GM21447 (cell line): ENCODE results near the gene STOML2.
A peak's percentile ranks its signal among the peaks of the same experiment; 100 is the strongest.
"Not testable (repeated sequence)": the region's sequence is repeated elsewhere in the genome, so short reads cannot be mapped to it uniquely, and the experiment has no call there.

Experiments
- ATAC-seq: cut with Tn5 transposase; IDR thresholded peaks from one replicate; pipeline ENCODE4 v1.9.1; 2021; ENCODE audit not compliant: unreplicated experiment

The STOML2 gene, protein sequence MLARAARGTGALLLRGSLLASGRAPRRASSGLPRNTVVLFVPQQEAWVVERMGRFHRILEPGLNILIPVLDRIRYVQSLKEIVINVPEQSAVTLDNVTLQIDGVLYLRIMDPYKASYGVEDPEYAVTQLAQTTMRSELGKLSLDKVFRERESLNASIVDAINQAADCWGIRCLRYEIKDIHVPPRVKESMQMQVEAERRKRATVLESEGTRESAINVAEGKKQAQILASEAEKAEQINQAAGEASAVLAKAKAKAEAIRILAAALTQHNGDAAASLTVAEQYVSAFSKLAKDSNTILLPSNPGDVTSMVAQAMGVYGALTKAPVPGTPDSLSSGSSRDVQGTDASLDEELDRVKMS

DNA sequence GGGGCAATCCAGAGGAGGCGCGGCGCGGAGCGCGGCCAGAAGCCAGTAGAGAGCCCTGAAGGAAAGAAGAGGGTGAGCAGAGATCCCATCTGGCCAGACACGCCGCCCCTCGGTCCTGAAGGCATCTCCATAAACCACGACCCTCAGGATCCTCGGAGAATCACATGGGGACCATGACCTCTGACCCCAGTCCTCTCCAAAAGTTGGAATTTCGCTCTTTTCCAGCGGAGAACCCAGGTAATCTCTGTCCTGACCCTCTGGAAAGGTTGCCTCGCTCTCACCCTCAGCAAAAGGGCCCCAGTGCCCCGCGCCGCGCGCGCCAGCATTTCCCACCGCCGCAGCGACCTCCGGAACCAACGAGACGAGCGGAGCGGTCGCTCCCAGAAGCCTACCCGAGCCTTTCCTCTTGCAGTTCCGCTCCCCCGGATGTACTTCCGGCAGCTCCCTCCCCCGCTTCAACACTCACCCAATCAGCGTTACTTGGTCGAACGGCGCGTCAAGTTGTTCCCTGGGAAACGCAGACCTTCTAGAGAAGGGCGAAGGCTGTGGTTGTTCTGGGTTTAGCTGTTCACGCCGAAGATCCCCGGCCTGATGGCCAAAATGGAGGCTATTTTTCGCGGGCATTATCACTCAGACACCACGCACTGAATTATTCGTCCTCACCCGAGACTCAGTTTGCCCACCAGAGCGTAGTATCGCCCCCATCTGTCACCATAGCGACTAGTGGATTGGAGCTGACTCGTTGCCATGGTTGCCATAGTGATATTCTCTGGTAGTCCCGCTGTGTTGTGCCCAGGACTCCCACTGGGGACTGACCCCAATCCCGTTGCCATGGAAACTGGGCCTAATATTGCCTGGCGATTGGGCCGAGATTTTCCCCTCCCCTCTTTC lies at the start of gene STOML2:
STOML2 (minus strand) TSS at position 363 of the 891 bp plus-strand sequence; CDS start at position 326, 37 bp downstream.
- ATAC-seq = peak; percentile 96

GRCh38 chr9:35147941-35148563 lies 45.1 kb upstream of the STOML2 start:
- ATAC-seq = not testable (repeated sequence)

DNA sequence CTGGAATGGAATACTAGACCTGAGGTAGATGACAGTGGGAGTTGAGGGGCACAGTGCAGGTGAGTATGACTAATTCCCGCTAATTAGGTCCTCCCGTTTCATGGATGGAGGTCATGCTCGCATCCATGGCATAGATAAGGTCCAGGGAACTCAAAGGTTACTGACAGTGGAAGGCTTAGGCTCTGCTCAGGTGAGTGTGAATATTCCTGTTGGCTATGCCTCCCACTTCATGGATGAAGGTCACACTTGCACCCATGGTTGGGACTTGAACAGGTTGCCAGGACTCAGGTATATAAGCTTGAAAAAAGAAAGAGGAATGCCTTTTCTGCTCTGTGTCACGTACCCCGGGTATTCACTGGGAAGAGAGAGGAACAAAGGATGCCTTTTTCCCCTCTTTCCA lies 39.1 kb upstream of the STOML2 start:
- ATAC-seq = no peak

- ATAC-seq = no peak
Measured at GRCh38 chr9:35140093-35140492, 37.2 kb upstream of the STOML2 start.

DNA sequence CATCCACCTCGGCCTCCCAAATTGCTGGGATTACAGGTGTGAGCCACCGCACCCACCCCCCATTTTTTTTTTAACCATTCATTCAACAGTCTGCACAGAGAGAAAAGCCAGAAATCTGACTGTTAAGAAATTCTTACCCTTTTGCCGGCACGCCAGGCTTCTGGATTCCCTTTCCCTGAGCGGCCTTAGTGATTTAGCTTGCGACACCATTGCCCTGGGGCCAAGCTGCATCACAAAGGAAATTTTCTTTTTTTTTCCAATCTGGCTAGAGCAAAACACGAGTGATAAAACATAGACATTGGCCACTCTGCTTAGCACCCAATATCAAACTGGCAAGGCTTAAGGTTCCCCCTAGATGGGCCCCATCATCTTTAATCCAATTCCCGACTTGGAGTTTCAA lies 33.9 kb upstream of the STOML2 start:
- ATAC-seq = no peak

GRCh38 chr9:35135988-35136387 lies 33.1 kb upstream of the STOML2 start:
- ATAC-seq = no peak

DNA sequence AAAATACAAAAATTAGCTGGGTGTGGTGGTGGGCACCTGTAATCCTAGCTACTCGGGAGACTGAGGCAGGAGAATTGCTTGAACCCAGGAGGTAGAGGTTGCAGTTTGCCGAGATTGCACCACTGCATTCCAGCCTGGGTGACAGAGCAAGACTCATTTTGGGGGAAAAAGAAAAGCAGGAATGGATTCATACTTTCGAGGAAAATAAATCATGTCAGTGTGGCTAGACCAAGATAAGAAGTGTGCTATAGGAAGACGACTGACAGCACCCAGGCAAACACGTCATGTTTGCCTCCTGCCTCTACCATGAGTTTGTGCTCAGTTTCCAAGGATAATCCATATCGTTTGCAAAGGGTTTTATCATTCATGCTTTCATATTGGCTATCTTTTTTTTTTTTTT lies 32.0 kb upstream of the STOML2 start:
- no peak for ATAC-seq

DNA sequence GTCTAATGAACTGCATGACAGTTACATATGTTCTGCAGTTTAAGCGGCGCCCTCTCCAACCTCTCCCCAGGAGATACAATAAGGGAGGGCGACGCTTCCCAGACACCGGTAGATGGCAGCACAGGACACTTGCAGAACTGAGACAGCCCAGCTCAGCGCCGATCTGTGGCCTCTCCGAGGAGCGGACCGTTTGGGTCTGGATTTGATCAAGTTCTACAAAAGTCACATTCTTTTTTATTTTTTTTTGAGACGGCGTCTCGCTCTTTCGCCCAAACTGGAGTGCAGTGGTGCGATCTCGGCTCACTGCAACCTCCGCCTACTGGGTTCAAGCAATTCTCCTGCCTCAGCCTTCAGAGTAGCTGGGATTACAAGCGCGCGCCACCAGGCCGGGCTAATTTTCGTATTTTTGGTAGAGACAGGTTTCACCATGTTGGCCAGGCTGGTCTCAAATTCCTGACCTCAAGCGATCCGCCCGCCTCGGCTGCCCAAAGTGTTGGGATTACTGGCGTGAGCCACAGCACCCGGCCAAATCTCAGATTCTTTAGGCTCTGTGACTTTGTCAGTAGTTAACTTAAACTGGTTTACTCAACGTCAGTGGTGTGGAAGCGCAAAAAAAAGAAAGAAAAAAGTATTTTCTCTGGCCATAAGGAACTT lies 14.1 kb upstream of the STOML2 start:
- peak; percentile 41 for ATAC-seq

- no peak for ATAC-seq
Measured at GRCh38 chr9:35116539-35116897, 13.6 kb upstream of the STOML2 start.

DNA sequence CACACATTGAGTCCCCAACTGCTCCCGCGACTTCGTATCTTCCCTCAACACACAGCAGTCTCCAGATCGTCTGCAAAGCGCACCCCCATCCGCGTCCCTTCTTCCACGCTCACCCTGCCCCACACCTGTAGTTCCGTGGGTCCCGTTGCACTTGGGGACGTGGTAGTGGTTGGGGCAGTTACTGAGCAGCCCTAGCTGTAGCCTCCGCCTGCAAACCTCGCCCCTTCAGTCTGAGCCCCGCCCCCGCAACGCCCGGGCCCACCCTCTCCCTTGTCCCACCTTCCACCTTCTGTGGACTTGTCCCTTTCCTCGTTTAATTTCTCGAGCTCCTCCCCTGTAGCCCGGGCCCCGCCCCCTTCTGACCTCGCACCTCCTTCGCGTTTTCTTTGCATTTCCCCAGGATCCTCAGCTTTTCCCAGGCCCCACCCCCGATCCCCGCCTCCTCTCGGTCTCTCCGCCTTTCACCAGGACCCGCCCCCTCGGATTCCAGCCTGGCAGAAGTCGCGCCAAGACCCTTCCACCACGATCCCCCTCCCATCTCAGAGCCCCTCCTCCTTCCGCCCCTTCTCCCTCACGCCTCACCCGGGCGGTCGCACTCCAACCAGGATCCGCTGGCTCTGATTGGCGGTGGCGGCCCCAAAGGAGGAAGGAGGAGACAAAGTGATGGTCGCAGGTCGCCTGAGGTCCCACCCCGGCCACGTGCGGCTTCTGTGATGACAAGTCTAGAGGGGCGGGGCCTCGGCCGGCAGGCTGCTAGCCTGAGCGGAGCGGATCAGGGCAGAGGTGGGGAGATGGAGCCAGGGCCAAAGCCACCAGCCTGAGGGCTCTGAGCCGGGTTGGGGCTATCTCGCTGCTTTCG lies 13.0 kb upstream of the STOML2 start, which contains the start of gene ATOSB:
ATOSB (minus strand) TSS at position 183 of the 859 bp plus-strand sequence. CDS start 7,588 bp downstream, outside the sequence.
- peak; percentile 59 for ATAC-seq

DNA sequence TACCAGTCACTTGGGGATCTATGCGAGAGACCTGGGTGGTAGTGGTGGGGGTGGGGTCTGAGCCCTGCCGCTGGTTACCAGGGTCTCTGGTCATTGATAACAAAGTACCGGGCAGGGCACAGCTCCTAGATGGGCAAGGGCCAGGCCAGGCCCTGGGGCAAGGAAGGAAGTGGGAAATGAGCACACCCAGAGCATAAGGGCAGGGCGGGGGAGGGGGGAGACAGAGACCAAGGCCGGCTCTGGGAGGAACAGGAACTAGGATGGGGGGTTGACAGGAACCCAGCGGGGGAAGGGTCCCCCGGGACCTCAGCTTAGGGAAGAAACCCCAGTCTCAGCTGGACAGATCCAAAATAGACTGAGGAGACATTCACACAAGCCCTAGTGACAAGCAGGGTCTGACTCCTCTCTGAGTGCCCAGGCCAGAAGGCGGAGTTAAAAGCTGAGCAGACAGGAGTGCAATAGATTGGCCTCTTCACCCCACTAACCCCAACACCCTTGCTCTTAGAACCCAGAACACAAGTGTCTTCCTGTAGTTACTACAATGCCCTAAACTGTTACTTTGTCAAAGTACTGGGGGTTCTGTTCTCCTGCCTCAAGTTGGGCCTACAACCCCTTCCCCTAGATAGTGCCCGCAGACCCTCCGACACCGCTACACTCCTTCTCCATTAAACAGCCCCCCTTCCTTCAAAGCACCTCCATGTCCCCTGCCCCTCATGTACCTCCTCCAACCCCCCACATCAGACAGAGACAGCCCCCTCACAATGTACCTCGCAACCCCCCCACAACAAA lies 12.1 kb upstream of the STOML2 start:
- ATAC-seq = no peak

DNA sequence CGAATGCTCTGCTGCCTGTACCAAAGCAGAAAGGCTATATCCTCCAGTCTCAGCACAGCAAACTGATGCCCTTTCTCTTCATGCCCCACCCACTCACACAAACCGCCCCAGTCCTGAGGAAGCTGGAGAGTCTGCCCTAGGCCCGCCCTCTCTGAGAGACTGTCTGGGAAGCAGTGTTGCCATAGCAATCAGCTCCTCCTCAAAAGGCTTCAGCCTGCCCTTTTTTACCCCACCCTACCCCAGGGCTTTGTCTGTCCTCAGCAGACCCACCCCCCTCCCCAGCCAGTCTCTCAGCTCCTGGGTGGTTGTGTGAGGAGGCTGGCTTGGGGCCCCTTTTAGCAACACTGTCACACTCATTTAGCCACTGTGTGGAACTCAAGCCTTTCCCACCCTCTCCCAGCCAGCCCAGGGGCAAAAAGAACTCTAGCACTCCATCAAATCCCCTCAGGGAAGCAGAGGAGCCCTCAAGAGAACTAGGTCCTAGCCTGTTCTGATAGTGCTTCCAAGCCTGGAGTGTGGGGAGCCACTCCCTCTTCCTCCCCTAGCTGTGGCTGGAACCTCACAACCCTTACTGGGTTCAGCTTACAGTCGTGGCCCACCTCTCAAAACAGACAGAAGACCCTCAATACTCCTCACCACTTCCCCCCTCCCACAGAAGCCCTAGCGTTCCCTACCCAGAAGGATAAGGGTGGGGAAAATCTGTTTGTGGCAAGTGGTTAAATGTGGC lies 11.3 kb upstream of the STOML2 start:
- no peak for ATAC-seq

- no peak for ATAC-seq
Measured at GRCh38 chr9:35112257-35113020, 9.5 kb upstream of the STOML2 start.

DNA sequence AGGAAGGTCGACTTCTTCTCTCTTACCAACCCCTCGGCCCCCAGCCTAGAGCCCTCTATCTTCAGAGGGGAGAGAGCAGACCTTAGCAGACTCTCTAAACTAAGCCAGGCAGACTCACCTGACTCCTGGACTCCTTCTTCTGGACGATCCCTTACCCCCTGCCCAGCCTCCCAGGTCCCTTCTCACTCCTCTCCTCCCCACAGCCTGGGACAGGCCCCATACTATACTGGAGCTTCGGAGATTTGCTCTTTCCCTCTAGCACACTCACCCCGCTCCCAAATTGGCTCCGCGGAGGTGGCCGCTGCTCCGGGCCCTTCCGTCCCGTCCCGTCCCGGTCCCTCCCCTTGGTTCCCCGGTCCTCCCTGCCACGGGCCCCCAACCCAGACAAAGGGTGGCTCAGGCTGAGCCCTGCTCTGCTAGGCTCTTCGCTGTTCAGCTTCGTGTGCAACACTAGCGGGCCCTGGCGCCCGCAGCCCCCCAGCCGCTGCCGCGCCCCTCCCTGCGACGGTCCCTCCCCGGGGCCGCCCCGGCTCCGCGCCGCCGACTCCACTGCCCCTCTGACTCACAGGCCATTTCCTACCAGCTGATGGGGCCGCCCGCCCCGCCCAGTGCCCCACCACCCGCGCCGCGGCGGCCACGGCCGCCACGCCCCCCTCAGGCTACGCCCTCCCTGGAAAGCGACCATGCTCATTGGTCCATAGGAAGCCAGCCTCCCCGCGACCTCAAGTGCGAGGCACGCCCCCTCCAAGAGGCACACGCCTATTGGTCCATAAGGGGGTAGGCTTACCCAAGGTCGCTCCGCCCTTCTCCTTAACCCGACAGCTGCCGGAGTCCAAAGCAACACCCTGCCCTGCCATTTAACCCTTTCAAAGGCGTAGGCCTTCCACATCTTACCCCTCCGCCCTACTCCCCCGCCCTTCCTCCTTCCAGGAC lies 8.3 kb upstream of the STOML2 start:
- ATAC-seq = peak; percentile 60

DNA sequence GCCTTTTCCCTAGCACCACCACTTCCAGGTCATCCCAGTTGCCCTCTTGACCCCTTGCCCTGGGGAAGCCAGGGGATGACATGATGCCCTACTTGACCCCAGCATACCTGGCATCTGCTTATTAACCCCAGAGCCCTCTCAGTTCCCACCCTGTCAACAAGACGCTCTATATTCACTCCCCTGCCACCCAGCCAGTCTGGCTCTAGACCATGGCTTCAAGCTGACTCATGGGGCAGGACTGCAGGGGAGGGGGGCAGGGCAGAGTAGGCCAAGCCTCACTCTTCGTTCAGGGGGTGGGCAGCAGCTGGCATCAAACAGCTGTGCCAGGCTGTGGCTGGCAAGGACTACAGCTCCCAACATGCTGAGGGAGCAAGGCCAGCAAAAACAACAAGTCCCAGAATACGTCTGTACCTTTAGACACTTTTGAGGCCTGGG lies 7.4 kb upstream of the STOML2 start:
- no peak for ATAC-seq

DNA sequence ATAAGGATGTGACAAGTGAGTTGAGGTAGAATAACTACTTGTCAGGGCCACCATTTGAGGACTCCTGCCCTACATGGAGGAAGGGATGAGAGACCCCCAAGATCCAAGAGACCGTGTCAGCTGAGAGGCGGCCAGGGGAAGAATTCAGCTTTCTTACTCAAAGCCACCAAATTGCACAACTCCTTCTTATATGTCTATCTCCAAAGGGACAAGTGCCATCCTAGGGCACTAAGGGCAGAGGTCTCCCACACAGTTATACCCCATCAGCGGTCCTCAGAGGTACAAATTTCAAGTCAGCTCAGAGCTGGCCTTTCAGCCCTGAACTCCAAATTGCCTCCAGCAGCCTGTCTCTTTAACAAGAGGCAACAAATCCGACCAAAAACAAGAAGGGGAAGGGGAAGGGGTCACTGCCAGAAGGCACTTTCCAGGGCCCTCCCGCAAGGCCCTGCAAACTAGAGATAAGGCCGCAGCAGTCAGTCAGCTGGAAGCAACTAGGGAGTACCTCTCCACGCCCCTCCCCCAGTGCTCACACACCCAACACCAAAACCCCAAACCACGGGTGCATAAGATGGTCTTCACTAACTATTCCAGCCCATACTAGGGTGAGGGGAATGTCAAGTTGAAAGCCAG lies 6.1 kb upstream of the STOML2 start:
- no peak for ATAC-seq
